ENCODE measurements around the gene ASB13.

- TF ChIP-seq POLR2AphosphoS5 (IDR thresholded peaks at IDR 0.05; ENCODE audit: low read depth, low read length): no peak
- no peak for TF ChIP-seq POLR2A (IDR thresholded peaks at IDR 0.05; ENCODE audit: low read depth, low read length)
Observed at GRCh38 chr10:5640036-5640435, 26.4 kb downstream of the ASB13 start.

All from GM12891 (cell line).